ENCODE measurements around the gene UACA. TPM values are rescaled to one million over a fixed set of nuclear protein-coding genes. Genes with fewer than 3 reads are reported as not detected.

UACA gene
- total RNA-seq, 2 experiments from 2014 or later: 2.2 to 3.3 TPM

GRCh38 chr15:70796516-70797310 lies 33.4 kb upstream of the UACA start:
- no peaks in the 10 kb centered on the region for H3K9me3 Mint-ChIP-seq (ENCODE audit: insufficient read depth)
- ChIA-PET CTCF (interaction anchor here (0.9 to 1.4 kb wide), 2 partner anchors 15 to 28 kb away, joined by 3 to 4 read pairs; no protein-coding TSS in a partner anchor), POLR2A (no interaction called here)
- H3K4me3 Mint-ChIP-seq: no peak overlapping the region
- DNase-seq: no peak
- ATAC-seq: no peak
- H3K4me1 Mint-ChIP-seq (ENCODE audit: low read depth): no peaks in the 10 kb centered on the region
- H3K27ac Mint-ChIP-seq: no peak overlapping the region
- H3K36me3 Mint-ChIP-seq (ENCODE audit: low read depth): no peaks in the 10 kb centered on the region
- H3K27me3 Mint-ChIP-seq (ENCODE audit: low read depth): peaks cover 11% of the 10 kb centered on the region

GRCh38 chr15:70795311-70795665 lies 31.9 kb upstream of the UACA start:
- Mint-ChIP-seq H3K4me3 (no peak overlapping the region), H3K36me3 (ENCODE audit: low read depth) (no peaks in the 10 kb centered on the region), H3K27me3 (ENCODE audit: low read depth) (peaks cover 12% of the 10 kb centered on the region), H3K4me1 (ENCODE audit: low read depth) (no peaks in the 10 kb centered on the region), H3K27ac (no peak overlapping the region), H3K9me3 (ENCODE audit: insufficient read depth) (no peaks in the 10 kb centered on the region)
- ChIA-PET CTCF (interaction anchor here (1.5 kb wide), 1 partner anchor 17 kb away, joined by 6 read pairs; no protein-coding TSS in a partner anchor), POLR2A (no interaction called here)
- no peak for ATAC-seq
- no peak for DNase-seq

GRCh38 chr15:70794596-70795310 lies 31.4 kb upstream of the UACA start:
- H3K27ac Mint-ChIP-seq: no peak overlapping the region

GRCh38 chr15:70793694-70794093 lies 30.3 kb upstream of the UACA start:
- H3K4me3 Mint-ChIP-seq: no peak overlapping the region

More at GRCh38 chr15:70794596-70795310, 31.4 kb upstream of the UACA start:
- Mint-ChIP-seq H3K36me3 (ENCODE audit: low read depth) (no peaks in the 10 kb centered on the region), H3K4me1 (ENCODE audit: low read depth) (no peaks in the 10 kb centered on the region), H3K4me3 (no peak overlapping the region), H3K9me3 (ENCODE audit: insufficient read depth) (no peaks in the 10 kb centered on the region), H3K27me3 (ENCODE audit: low read depth) (peaks cover 12% of the 10 kb centered on the region)
- CTCF ChIA-PET: interaction anchor here (1.5 kb wide), 1 partner anchor 17 kb away, joined by 6 read pairs; no protein-coding TSS in a partner anchor
- POLR2A ChIA-PET: no interaction called here
- no peak for ATAC-seq
- DNase-seq: no peak

GRCh38 chr15:70792171-70792573 lies 28.8 kb upstream of the UACA start:
- Mint-ChIP-seq H3K27me3 (ENCODE audit: low read depth) (peaks cover 10% of the 10 kb centered on the region), H3K4me1 (ENCODE audit: low read depth) (no peaks in the 10 kb centered on the region), H3K27ac (no peak overlapping the region), H3K9me3 (ENCODE audit: insufficient read depth) (no peaks in the 10 kb centered on the region), H3K36me3 (ENCODE audit: low read depth) (no peaks in the 10 kb centered on the region), H3K4me3 (no peak overlapping the region)
- ChIA-PET POLR2A (no interaction called here), CTCF (interaction anchor here (0.7 to 1.2 kb wide), 2 partner anchors 15 to 70 kb away, joined by 3 to 4 read pairs; no protein-coding TSS in a partner anchor)
- no peak for DNase-seq
- no peak for ATAC-seq

More at GRCh38 chr15:70793694-70794093, 30.3 kb upstream of the UACA start:
- ChIA-PET POLR2A (no interaction called here), CTCF (interaction anchor here (1.5 kb wide), 1 partner anchor 18 kb away, joined by 6 read pairs; no protein-coding TSS in a partner anchor)
- ATAC-seq (no peak), DNase-seq (no peak)
- Mint-ChIP-seq H3K36me3 (ENCODE audit: low read depth) (no peaks in the 10 kb centered on the region), H3K9me3 (ENCODE audit: insufficient read depth) (no peaks in the 10 kb centered on the region), H3K27ac (no peak overlapping the region), H3K27me3 (ENCODE audit: low read depth) (peaks cover 10% of the 10 kb centered on the region), H3K4me1 (ENCODE audit: low read depth) (no peaks in the 10 kb centered on the region)

GRCh38 chr15:70791259-70791658 lies 27.9 kb upstream of the UACA start:
- Mint-ChIP-seq H3K9me3 (ENCODE audit: insufficient read depth) (no peaks in the 10 kb centered on the region), H3K4me3 (no peak overlapping the region), H3K27ac (no peak overlapping the region), H3K27me3 (ENCODE audit: low read depth) (peaks cover 10% of the 10 kb centered on the region), H3K4me1 (ENCODE audit: low read depth) (no peaks in the 10 kb centered on the region), H3K36me3 (ENCODE audit: low read depth) (no peaks in the 10 kb centered on the region)
- DNase-seq: no peak
- ChIA-PET CTCF (interaction anchor here (0.7 to 1.2 kb wide), 2 partner anchors 16 to 69 kb away, joined by 3 to 4 read pairs; no protein-coding TSS in a partner anchor), POLR2A (no interaction called here)
- ATAC-seq: no peak

- no peak for DNase-seq
- Mint-ChIP-seq H3K27ac (no peak overlapping the region), H3K9me3 (ENCODE audit: insufficient read depth) (no peaks in the 10 kb centered on the region), H3K4me3 (no peak overlapping the region), H3K36me3 (ENCODE audit: low read depth) (no peaks in the 10 kb centered on the region), H3K27me3 (ENCODE audit: low read depth) (peaks cover 11% of the 10 kb centered on the region), H3K4me1 (ENCODE audit: low read depth) (peaks cover 3% of the 10 kb centered on the region)
- CTCF ChIA-PET: no interaction called here
- no peak for ATAC-seq
- POLR2A ChIA-PET: no interaction called here
Observed at GRCh38 chr15:70789213-70789612, 25.9 kb upstream of the UACA start.

- ChIA-PET POLR2A (interaction anchor here (0.6 kb wide), 1 partner anchor 41 kb away, joined by 3 read pairs; no protein-coding TSS in a partner anchor), CTCF (no interaction called here)
- H3K27me3 Mint-ChIP-seq (ENCODE audit: low read depth): peaks cover 18% of the 10 kb centered on the region
- H3K9me3 Mint-ChIP-seq (ENCODE audit: insufficient read depth): no peaks in the 10 kb centered on the region
- H3K4me1 Mint-ChIP-seq (ENCODE audit: low read depth): peaks cover 3% of the 10 kb centered on the region
- no peak overlapping the region for H3K4me3 Mint-ChIP-seq
- no peak for DNase-seq
- no peaks in the 10 kb centered on the region for H3K36me3 Mint-ChIP-seq (ENCODE audit: low read depth)
- ATAC-seq: no peak
- no peak overlapping the region for H3K27ac Mint-ChIP-seq
Observed at GRCh38 chr15:70788114-70789049, 25.0 kb upstream of the UACA start.

GRCh38 chr15:70786996-70787395 lies 23.6 kb upstream of the UACA start:
- Mint-ChIP-seq H3K36me3 (ENCODE audit: low read depth) (no peaks in the 10 kb centered on the region), H3K9me3 (ENCODE audit: insufficient read depth) (no peaks in the 10 kb centered on the region), H3K4me1 (ENCODE audit: low read depth) (peaks cover 3% of the 10 kb centered on the region), H3K27ac (no peak overlapping the region), H3K27me3 (ENCODE audit: low read depth) (peaks cover 15% of the 10 kb centered on the region), H3K4me3 (no peak overlapping the region)
- CTCF ChIA-PET: no interaction called here
- ATAC-seq (no peak), DNase-seq (no peak)
- POLR2A ChIA-PET: no interaction called here

GRCh38 chr15:70783610-70784022 lies 20.3 kb upstream of the UACA start:
- DNase-seq: no peak
- peaks cover 3% of the 10 kb centered on the region for H3K4me1 Mint-ChIP-seq (ENCODE audit: low read depth)
- no peaks in the 10 kb centered on the region for H3K9me3 Mint-ChIP-seq (ENCODE audit: insufficient read depth)
- no peak overlapping the region for H3K27ac Mint-ChIP-seq
- no peak for ATAC-seq
- no peak overlapping the region for H3K4me3 Mint-ChIP-seq
- POLR2A ChIA-PET: no interaction called here
- no peaks in the 10 kb centered on the region for H3K36me3 Mint-ChIP-seq (ENCODE audit: low read depth)
- H3K27me3 Mint-ChIP-seq (ENCODE audit: low read depth): peaks cover 13% of the 10 kb centered on the region
- CTCF ChIA-PET: no interaction called here

- Mint-ChIP-seq H3K27ac (no peak overlapping the region), H3K27me3 (ENCODE audit: low read depth) (peaks cover 13% of the 10 kb centered on the region), H3K4me3 (no peak overlapping the region), H3K36me3 (ENCODE audit: low read depth) (no peaks in the 10 kb centered on the region), H3K9me3 (ENCODE audit: insufficient read depth) (no peaks in the 10 kb centered on the region), H3K4me1 (ENCODE audit: low read depth) (peaks cover 3% of the 10 kb centered on the region)
- no peak for ATAC-seq
- CTCF ChIA-PET: no interaction called here
- no peak for DNase-seq
- POLR2A ChIA-PET: no interaction called here
Observed at GRCh38 chr15:70783041-70783440, 19.7 kb upstream of the UACA start.

Measured in activated CD8-positive, alpha-beta T cell treated with anti-CD3 and anti-CD28 coated beads, Interleukin-2, amount 10 ng/mL, durations not matched to agents 7 days and 5 days (primary cell).